Small intestine (tissue), 7 donors: ENCODE measurements around the gene PDAP1. TPM values are rescaled to one million over a fixed set of nuclear protein-coding genes. Genes with fewer than 3 reads are reported as not detected.

Source experiments
- DNase-seq, 2 donors: peaks; one replicate each; pipeline versions ENCODE4 v3.0.0 to v3.0.0-alpha.2; 2013
- FAIRE-seq: peaks from 2 replicates; lab custom pipeline; 2012; peaks lifted over from hg19 to GRCh38; lab: Jason Lieb, UNC
- H3K27ac ChIP-seq, 3 donors: one replicate each; pipeline ENCODE4 v1.5.1; 2013; ENCODE audit warnings: low read length in 2 of 3, mild to moderate bottlenecking in 2 of 3, control low read depth in 1 of 3, inconsistent platforms in 1 of 3, low read depth in 1 of 3, moderate library complexity in 1 of 3
- H3K27me3 ChIP-seq, 3 donors: one replicate each; pipeline ENCODE4 v1.6.1; 2013; ENCODE audit warnings: low read length in 3 of 3, inconsistent platforms in 1 of 3; ENCODE audit not compliant: control insufficient read depth in 3 of 3, insufficient read depth in 3 of 3
- H3K36me3 ChIP-seq, 3 donors: one replicate each; pipeline ENCODE4 v1.6.1; 2013; ENCODE audit warnings: low read length in 3 of 3, inconsistent platforms in 1 of 3, low read depth in 1 of 3, mild to moderate bottlenecking in 1 of 3, moderate library complexity in 1 of 3; ENCODE audit not compliant: control insufficient read depth in 3 of 3, insufficient read depth in 2 of 3
- H3K4me1 ChIP-seq, 3 donors: one replicate each; pipeline ENCODE4 v1.6.1; 2013; ENCODE audit warnings: low read length in 2 of 3, inconsistent platforms in 1 of 3, low read depth in 1 of 3, mild to moderate bottlenecking in 1 of 3, moderate library complexity in 1 of 3; ENCODE audit not compliant: control insufficient read depth in 3 of 3, insufficient read depth in 2 of 3
- H3K4me3 ChIP-seq, 3 donors: one replicate each; pipeline ENCODE4 v1.5.1; 2013; ENCODE audit warnings: low read length in 3 of 3, control low read depth in 1 of 3, inconsistent platforms in 1 of 3, low read depth in 1 of 3, mild to moderate bottlenecking in 1 of 3, moderate library complexity in 1 of 3
- H3K9me3 ChIP-seq, 2 donors: one replicate each; pipeline ENCODE4 v1.6.1; 2013; ENCODE audit warnings: low read depth in 1 of 2, low read length in 1 of 2; ENCODE audit not compliant: control insufficient read depth in 2 of 2, insufficient read depth in 1 of 2
- WGBS, 3 donors: extraction: QIAGEN DNeasy Blood & Tissue Kit; methylation state at CpG; one replicate each; pipeline ENCODE4 v1.1.7; 2013; 5-methylcytosine and 5-hydroxymethylcytosine counted together
- polyA plus RNA-seq, 4 donors: library from polyadenylated mRNA; stranded (reverse) in 3 of 4; unstranded in 1 of 4; fragments of 200-250 nt in 3 of 4; fragments of 120-200 nt in 1 of 4; gene quantifications; one replicate each; pipeline versions ENCODE4 v1.2.1 to v1.2.3, GENCODE V29; 2013
- donor health status: healthy with polysubstance abuse.
- donor health status: control.
- donor health status: control.
- donor health status: Bipolar disorder and iron deficiency.
- donor health status: healthy.

PDAP1 gene
- polyA plus RNA-seq, 4 donors, result 94.7 to 212 (median 110) TPM

- Histone ChIP-seq H3K27me3 (no peaks in the 10 kb centered on the region), H3K27ac (no peak overlapping the region), H3K4me3 (no peak overlapping the region), H3K36me3 (peaks cover 21 to 99% (median 32%) of the 10 kb centered on the region in 3 donors), H3K9me3 (no peaks in the 10 kb centered on the region), H3K4me1 (no peaks in the 10 kb centered on the region)
- DNase-seq (no peak), FAIRE-seq (no peak)
- WGBS, 3 donors, result 92 to 95% (median 92%) methylated on average over 13 of the region's 13 CpGs
These were observed 44.1 kb upstream of the PDAP1 start for GRCh38 chr7:99452541-99452940.

GRCh38 chr7:99451936-99452335, 43.5 kb upstream of the PDAP1 start:
- no peak for FAIRE-seq
- H3K9me3 ChIP-seq, result no peaks in the 10 kb centered on the region
- H3K4me1 ChIP-seq, result no peaks in the 10 kb centered on the region
- H3K36me3 ChIP-seq, result peaks cover 18 to 99% (median 30%) of the 10 kb centered on the region in 3 donors
- no peak overlapping the region for H3K27ac ChIP-seq
- WGBS, 3 donors, result 92 to 96% (median 92%) methylated on average over 8 of the region's 8 CpGs
- H3K27me3 ChIP-seq, result no peaks in the 10 kb centered on the region
- H3K4me3 ChIP-seq, result no peak overlapping the region
- DNase-seq, result no peak

GRCh38 chr7:99449326-99449725, 40.9 kb upstream of the PDAP1 start:
- H3K27ac ChIP-seq, result no peak overlapping the region
- DNase-seq, result no peak
- no peaks in the 10 kb centered on the region for H3K27me3 ChIP-seq
- 94 to 96% (median 96%) methylated on average over 5 of the region's 5 CpGs for WGBS, 3 donors
- no peak for FAIRE-seq
- peaks cover 16 to 95% (median 26%) of the 10 kb centered on the region in 3 donors for H3K36me3 ChIP-seq
- H3K9me3 ChIP-seq, result no peaks in the 10 kb centered on the region
- H3K4me3 ChIP-seq, result no peak overlapping the region
- no peaks in the 10 kb centered on the region for H3K4me1 ChIP-seq

- DNase-seq (no peak), FAIRE-seq (no peak)
- H3K36me3 ChIP-seq, result peaks cover 16 to 94% (median 24%) of the 10 kb centered on the region in 3 donors
- no peak overlapping the region for H3K4me3 ChIP-seq
- H3K4me1 ChIP-seq, result no peaks in the 10 kb centered on the region
- H3K27ac ChIP-seq, result no peak overlapping the region
- H3K9me3 ChIP-seq, result no peaks in the 10 kb centered on the region
- WGBS, 3 donors, result 91 to 95% (median 93%) methylated on average over 10 of the region's 10 CpGs
- H3K27me3 ChIP-seq, result no peaks in the 10 kb centered on the region
These were observed 40.5 kb upstream of the PDAP1 start for GRCh38 chr7:99448855-99449254.

- H3K27me3 ChIP-seq, result no peaks in the 10 kb centered on the region
- H3K4me3 ChIP-seq, result no peak overlapping the region
- no peaks in the 10 kb centered on the region for H3K9me3 ChIP-seq
- DNase-seq, result peak in 1 of 2 donors; percentile 25
- peaks cover 14 to 91% (median 22%) of the 10 kb centered on the region in 3 donors for H3K36me3 ChIP-seq
- H3K4me1 ChIP-seq, result no peaks in the 10 kb centered on the region
- no peak overlapping the region for H3K27ac ChIP-seq
- no peak for FAIRE-seq
- WGBS, 3 donors, result 88 to 89% (median 88%) methylated on average over 10 of the region's 10 CpGs
These were observed 39.5 kb upstream of the PDAP1 start for GRCh38 chr7:99447943-99448342.

GRCh38 chr7:99446096-99446495, 37.7 kb upstream of the PDAP1 start:
- no peaks in the 10 kb centered on the region for H3K9me3 ChIP-seq
- no peak overlapping the region for H3K4me3 ChIP-seq
- peaks cover 12 to 79% (median 22%) of the 10 kb centered on the region in 3 donors for H3K36me3 ChIP-seq
- FAIRE-seq, result no peak
- no peak overlapping the region for H3K27ac ChIP-seq
- DNase-seq, result no peak
- no peaks in the 10 kb centered on the region for H3K4me1 ChIP-seq
- WGBS, 3 donors, result 82 to 88% (median 87%) methylated on average over 4 of the region's 4 CpGs
- H3K27me3 ChIP-seq, result no peaks in the 10 kb centered on the region

GRCh38 chr7:99440195-99440594, 31.8 kb upstream of the PDAP1 start:
- H3K36me3 ChIP-seq, result peaks cover 0 to 37% (median 4%) of the 10 kb centered on the region in 3 donors
- WGBS, 3 donors, result 73 to 82% (median 80%) methylated on average over 9 of the region's 9 CpGs
- no peaks in the 10 kb centered on the region for H3K9me3 ChIP-seq
- H3K4me1 ChIP-seq, result peaks cover 3 to 12% (median 4%) of the 10 kb centered on the region in 3 donors
- H3K4me3 ChIP-seq, result peak overlapping the region in 2 of 3 donors; percentile 88 to 100
- H3K27ac ChIP-seq, result no peak overlapping the region
- DNase-seq, result no peak
- FAIRE-seq, result no peak
- H3K27me3 ChIP-seq, result no peaks in the 10 kb centered on the region

GRCh38 chr7:99438573-99439480, 30.4 kb upstream of the PDAP1 start, which contains the start of the genes CPSF4 and PTCD1:
Gene CPSF4, plus strand, starts transcription at chr7:99438943. Its CDS starts 140 bp downstream, at chr7:99439083.
Gene PTCD1, minus strand, starts transcription at chr7:99438798. Its CDS starts 3,556 bp downstream, at chr7:99435242.
- FAIRE-seq, result no peak
- peak; percentile 94 to 98 for DNase-seq
- peaks cover 3 to 40% (median 6%) of the 10 kb centered on the region in 3 donors for H3K36me3 ChIP-seq
- H3K27ac ChIP-seq, result peak within 1 kb of the TSS; percentile 27 to 85 (median 84)
- H3K4me3 ChIP-seq, result peak within 1 kb of the TSS; percentile 88 to 100 (median 88)
- 0% methylated on average over 68 to 89 of the region's 89 CpGs for WGBS, 3 donors
- peaks cover 3 to 12% (median 4%) of the 10 kb centered on the region in 3 donors for H3K4me1 ChIP-seq
- H3K27me3 ChIP-seq, result no peaks in the 10 kb centered on the region
- H3K9me3 ChIP-seq, result no peaks in the 10 kb centered on the region
